ENCODE results near the gene PPP2R1A.

PPP2R1A gene

GRCh38 chr19:52216401-52216800 lies 26.5 kb downstream of the PPP2R1A start:
- FAIRE-seq (no peak), DNase-seq (ENCODE audit: insufficient read length, low spot score) (no peak)
- TF ChIP-seq POLR2A (IDR thresholded peaks at IDR 0.05; ENCODE audit: low read depth, low read length), result no peak

- no peak for TF ChIP-seq POLR2A (IDR thresholded peaks at IDR 0.05; ENCODE audit: low read depth, low read length)
- DNase-seq (ENCODE audit: insufficient read length, low spot score) (no peak), FAIRE-seq (no peak)
Measured at GRCh38 chr19:52217576-52217975, 27.7 kb downstream of the PPP2R1A start.

GRCh38 chr19:52219611-52220010 lies 29.8 kb downstream of the PPP2R1A start:
- no peak for FAIRE-seq
- no peak for TF ChIP-seq POLR2A (IDR thresholded peaks at IDR 0.05; ENCODE audit: low read depth, low read length)
- DNase-seq (ENCODE audit: insufficient read length, low spot score), result no peak

GRCh38 chr19:52221031-52221430 lies 31.2 kb downstream of the PPP2R1A start:
- TF ChIP-seq POLR2A (IDR thresholded peaks at IDR 0.05; ENCODE audit: low read depth, low read length), result no peak
- DNase-seq (ENCODE audit: insufficient read length, low spot score) (no peak), FAIRE-seq (no peak)

- TF ChIP-seq POLR2A (IDR thresholded peaks at IDR 0.05; ENCODE audit: low read depth, low read length), result no peak
- DNase-seq (ENCODE audit: insufficient read length, low spot score), result no peak
- FAIRE-seq, result no peak
Measured at GRCh38 chr19:52221831-52222375, 32.1 kb downstream of the PPP2R1A start.

- DNase-seq (ENCODE audit: insufficient read length, low spot score) (no peak), FAIRE-seq (no peak)
Measured at GRCh38 chr19:52224211-52224610, 34.4 kb downstream of the PPP2R1A start.

GRCh38 chr19:52226652-52227051 lies 36.8 kb downstream of the PPP2R1A start:
- no peak for TF ChIP-seq POLR2A (IDR thresholded peaks at IDR 0.05; ENCODE audit: low read depth, low read length)
- DNase-seq (ENCODE audit: insufficient read length, low spot score) (no peak), FAIRE-seq (no peak)

More at GRCh38 chr19:52224211-52224610, 34.4 kb downstream of the PPP2R1A start:
- no peak for TF ChIP-seq POLR2A (IDR thresholded peaks at IDR 0.05; ENCODE audit: low read depth, low read length)

GRCh38 chr19:52227196-52227940 lies 37.5 kb downstream of the PPP2R1A start:
- FAIRE-seq (no peak), DNase-seq (ENCODE audit: insufficient read length, low spot score) (no peak)
- TF ChIP-seq POLR2A (IDR thresholded peaks at IDR 0.05; ENCODE audit: low read depth, low read length), result no peak

- TF ChIP-seq POLR2A (IDR thresholded peaks at IDR 0.05; ENCODE audit: low read depth, low read length), result no peak
- DNase-seq (ENCODE audit: insufficient read length, low spot score), result no peak
- FAIRE-seq, result no peak
Measured at GRCh38 chr19:52227980-52228379, 38.1 kb downstream of the PPP2R1A start.

- DNase-seq (ENCODE audit: insufficient read length, low spot score), result no peak
- no peak for FAIRE-seq
- no peak for TF ChIP-seq POLR2A (IDR thresholded peaks at IDR 0.05; ENCODE audit: low read depth, low read length)
Measured at GRCh38 chr19:52229524-52229923, 39.7 kb downstream of the PPP2R1A start.

GRCh38 chr19:52230685-52231084 lies 40.8 kb downstream of the PPP2R1A start:
- no peak for DNase-seq (ENCODE audit: insufficient read length, low spot score)
- FAIRE-seq, result no peak
- TF ChIP-seq POLR2A (IDR thresholded peaks at IDR 0.05; ENCODE audit: low read depth, low read length), result no peak

GRCh38 chr19:52231154-52231910 lies 41.5 kb downstream of the PPP2R1A start:
- DNase-seq (ENCODE audit: insufficient read length, low spot score) (no peak), FAIRE-seq (peak; percentile 86)
- TF ChIP-seq POLR2A (IDR thresholded peaks at IDR 0.05; ENCODE audit: low read depth, low read length), result no peak

- no peak for FAIRE-seq
- TF ChIP-seq POLR2A (IDR thresholded peaks at IDR 0.05; ENCODE audit: low read depth, low read length), result no peak
Measured at GRCh38 chr19:52234406-52234805, 44.6 kb downstream of the PPP2R1A start.

GRCh38 chr19:52237197-52237596 lies 47.3 kb downstream of the PPP2R1A start:
- no peak for TF ChIP-seq POLR2A (IDR thresholded peaks at IDR 0.05; ENCODE audit: low read depth, low read length)
- DNase-seq (ENCODE audit: insufficient read length, low spot score), result no peak
- FAIRE-seq, result peak; percentile 86

More at GRCh38 chr19:52234406-52234805, 44.6 kb downstream of the PPP2R1A start:
- DNase-seq (ENCODE audit: insufficient read length, low spot score), result no peak

All from H54 (cell line).